Vagina (tissue), 2 donors: ENCODE measurements around the gene NOL4L. TPM values are rescaled to one million over a fixed set of nuclear protein-coding genes. Genes with fewer than 3 reads are reported as not detected.

Source experiments
- DNase-seq, 2 donors: peaks; one replicate each; pipeline ENCODE4 v3.0.0-alpha.2; 2017; ENCODE audit errors: extremely low spot score in 2 of 2
- H3K27ac ChIP-seq: fragments of 200-600 bp; sonication (generic); one replicate; pipeline ENCODE4 v1.5.1; 2019
- H3K27me3 ChIP-seq: fragments of 200-600 bp; sonication (generic); one replicate; pipeline ENCODE4 v1.5.1; 2019
- H3K36me3 ChIP-seq, 2 donors: fragments of 200-600 bp; sonication (generic); one replicate each; pipeline ENCODE4 v1.5.1; 2017 to 2019
- H3K4me1 ChIP-seq: fragments of 200-600 bp; sonication (generic); one replicate; pipeline ENCODE4 v1.5.1; 2019
- H3K4me3 ChIP-seq, 2 donors: fragments of 200-600 bp; sonication (generic); 1 replicate in 1 of 2; 2 replicates in 1 of 2; pipeline ENCODE4 v1.5.1; 2016 to 2019
- H3K9me3 ChIP-seq: fragments of 200-600 bp; sonication (generic); one replicate; pipeline ENCODE4 v1.5.1; 2019
- CTCF ChIP-seq, 3 experiments: fragments of 450-650 bp in 2 of 3; fragments of 200-600 bp in 1 of 3; sonication (generic) in 1 of 3; IDR thresholded peaks; one replicate each; pipeline ENCODE4 v1.5.1; 2017 to 2019; ENCODE audit warnings: antibody characterized with exemption in 3 of 3, mild to moderate bottlenecking in 2 of 3, moderate library complexity in 2 of 3
- POLR2A ChIP-seq, 2 donors: fragments of 450-650 bp; IDR thresholded peaks; one replicate each; pipeline ENCODE4 v1.6.1; 2017; ENCODE audit warnings: antibody characterized with exemption in 2 of 2, mild to moderate bottlenecking in 2 of 2, moderate library complexity in 2 of 2
- POLR2AphosphoS5 ChIP-seq, 2 donors: sonication (generic); formaldehyde crosslinking; IDR thresholded peaks; one replicate each; pipeline ENCODE4 v1.9.0; 2017; ENCODE audit warnings: antibody characterized with exemption in 2 of 2, mild to moderate bottlenecking in 2 of 2, low read depth in 1 of 2; ENCODE audit not compliant: insufficient read depth in 1 of 2
- intact Hi-C: fragments of 100-400 bp; cut with DNase I; formaldehyde crosslinking; loops from one replicate; pipeline ENCODE4 v1.15.1; 2023
- total RNA-seq: library from RNA; depleted of rRNA; stranded (reverse); fragments of >200 nt; gene quantifications from one replicate; pipeline ENCODE4 v1.2.3, GENCODE V29; 2016

NOL4L gene
- total RNA-seq, 1 donor from 2014 or later = 17.9 TPM

DNA sequence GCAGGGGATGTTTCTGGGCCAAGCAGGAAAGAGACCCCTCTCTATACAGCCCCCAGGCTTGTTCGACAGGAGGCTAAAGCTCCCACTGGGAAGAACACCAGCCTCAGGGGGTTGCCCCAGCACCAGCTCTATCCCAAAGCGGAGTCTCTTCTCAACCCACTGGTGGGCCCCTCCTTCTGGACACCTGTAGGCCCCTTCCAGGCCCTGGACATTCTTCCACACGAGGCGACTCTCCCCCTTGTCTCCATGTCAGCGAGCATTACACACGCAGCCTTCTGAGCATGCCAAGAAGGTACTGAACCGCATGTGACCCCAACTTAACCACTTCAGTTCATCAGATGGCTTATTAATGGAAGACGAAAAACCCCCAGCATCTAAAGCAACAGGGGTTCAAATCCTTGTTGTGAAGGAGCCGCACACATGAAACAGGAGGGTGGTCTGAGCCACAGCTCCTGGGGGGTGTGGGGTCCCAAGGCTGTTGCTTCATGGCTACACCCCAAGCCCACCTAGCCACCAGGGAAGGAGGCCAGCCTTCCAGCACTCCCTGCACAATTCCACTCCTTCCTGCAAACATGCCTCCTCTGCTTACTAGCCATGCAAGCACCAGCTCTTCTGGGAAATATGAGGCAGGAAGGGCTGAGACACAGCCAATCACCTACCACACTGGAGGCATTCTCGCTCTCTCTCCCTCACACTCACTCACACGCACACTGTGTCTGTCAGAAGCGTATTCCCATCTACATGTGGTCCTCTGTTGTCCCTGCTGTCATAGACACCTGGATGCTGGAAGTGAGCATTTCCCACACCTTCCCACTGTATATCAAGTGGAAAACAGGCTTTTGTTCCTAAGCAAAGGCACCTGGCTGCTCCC lies 104.5 kb downstream of the NOL4L start:
- no peaks in the 10 kb centered on the region for H3K9me3 ChIP-seq
- H3K4me1 ChIP-seq = peaks cover 51% of the 10 kb centered on the region
- H3K27ac ChIP-seq = peak overlapping the region; percentile 50
- no peak for DNase-seq
- intact Hi-C loops = loop anchor here (5.0 kb wide), 1 partner anchor 123 kb away; the partner anchor contains the start of gene ASXL1
- H3K36me3 ChIP-seq = no peaks in the 10 kb centered on the region
- no peaks in the 10 kb centered on the region for H3K27me3 ChIP-seq
- TF ChIP-seq POLR2AphosphoS5 (IDR thresholded peaks at IDR 0.05; ENCODE audit: insufficient read depth in 1 of 2, low read depth in 1 of 2) = no peak
- TF ChIP-seq POLR2A (IDR thresholded peaks at IDR 0.05) = no peak
- no peak for TF ChIP-seq CTCF (IDR thresholded peaks at IDR 0.05)
- H3K4me3 ChIP-seq = peak overlapping the region in 1 of 2 donors; percentile 0

DNA sequence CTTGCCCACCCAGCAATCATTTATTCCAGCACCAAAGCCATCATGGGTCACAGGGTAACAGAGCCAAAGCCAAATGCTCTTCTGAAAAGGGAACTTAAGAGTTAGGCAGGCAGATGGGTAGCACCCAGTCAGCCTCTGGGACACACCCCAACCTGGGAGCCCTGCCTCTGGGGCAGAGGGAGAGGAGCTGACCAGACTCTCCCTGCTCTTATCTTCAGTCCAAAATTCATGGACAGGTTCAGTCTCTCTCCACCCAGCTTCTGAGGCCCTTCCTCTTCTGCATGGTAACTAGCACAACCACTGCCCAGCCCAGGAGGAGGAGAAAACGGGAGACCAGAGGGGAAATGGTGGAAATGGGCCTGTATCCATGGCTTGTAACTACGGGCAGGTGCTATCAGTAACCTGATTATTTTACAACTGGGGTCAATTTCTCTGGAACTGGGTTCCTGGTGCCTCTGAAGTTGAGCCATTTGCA lies 105.4 kb downstream of the NOL4L start:
- no peaks in the 10 kb centered on the region for H3K36me3 ChIP-seq
- no peaks in the 10 kb centered on the region for H3K9me3 ChIP-seq
- H3K4me3 ChIP-seq = no peak overlapping the region
- H3K27ac ChIP-seq = no peak overlapping the region
- H3K27me3 ChIP-seq = no peaks in the 10 kb centered on the region
- intact Hi-C loops = loop anchor here (5.0 kb wide), 1 partner anchor 122 kb away; the partner anchor contains the start of gene ASXL1
- DNase-seq = no peak
- TF ChIP-seq POLR2A (IDR thresholded peaks at IDR 0.05) = no peak
- TF ChIP-seq CTCF (IDR thresholded peaks at IDR 0.05) = no peak
- TF ChIP-seq POLR2AphosphoS5 (IDR thresholded peaks at IDR 0.05; ENCODE audit: insufficient read depth in 1 of 2, low read depth in 1 of 2) = no peak
- H3K4me1 ChIP-seq = peaks cover 59% of the 10 kb centered on the region

GRCh38 chr20:32479012-32479411 lies 106.1 kb downstream of the NOL4L start:
- Histone ChIP-seq H3K9me3 (no peaks in the 10 kb centered on the region), H3K27ac (no peak overlapping the region), H3K4me3 (no peak overlapping the region), H3K36me3 (no peaks in the 10 kb centered on the region), H3K27me3 (no peaks in the 10 kb centered on the region), H3K4me1 (peaks cover 59% of the 10 kb centered on the region)
- intact Hi-C loops = no loop called here
- TF ChIP-seq POLR2A (IDR thresholded peaks at IDR 0.05) (no peak), POLR2AphosphoS5 (IDR thresholded peaks at IDR 0.05; ENCODE audit: insufficient read depth in 1 of 2, low read depth in 1 of 2) (no peak), CTCF (IDR thresholded peaks at IDR 0.05) (no peak)
- DNase-seq = no peak

- Histone ChIP-seq H3K4me1 (peaks cover 61% of the 10 kb centered on the region), H3K27me3 (no peaks in the 10 kb centered on the region), H3K27ac (no peak overlapping the region), H3K36me3 (no peaks in the 10 kb centered on the region), H3K4me3 (no peak overlapping the region), H3K9me3 (no peaks in the 10 kb centered on the region)
- TF ChIP-seq POLR2AphosphoS5 (IDR thresholded peaks at IDR 0.05; ENCODE audit: insufficient read depth in 1 of 2, low read depth in 1 of 2) = no peak
- no peak for TF ChIP-seq POLR2A (IDR thresholded peaks at IDR 0.05)
- no peak for TF ChIP-seq CTCF (IDR thresholded peaks at IDR 0.05)
- no peak for DNase-seq
- intact Hi-C loops = no loop called here
These were observed 106.6 kb downstream of the NOL4L start for GRCh38 chr20:32478576-32478975.
